ENCODE data around the gene KPTN. TPM values are rescaled to one million over a fixed set of nuclear protein-coding genes. Genes with fewer than 3 reads are reported as not detected.

KPTN gene
- polyA plus RNA-seq, 1 experiment, result 12.1 TPM

DNA sequence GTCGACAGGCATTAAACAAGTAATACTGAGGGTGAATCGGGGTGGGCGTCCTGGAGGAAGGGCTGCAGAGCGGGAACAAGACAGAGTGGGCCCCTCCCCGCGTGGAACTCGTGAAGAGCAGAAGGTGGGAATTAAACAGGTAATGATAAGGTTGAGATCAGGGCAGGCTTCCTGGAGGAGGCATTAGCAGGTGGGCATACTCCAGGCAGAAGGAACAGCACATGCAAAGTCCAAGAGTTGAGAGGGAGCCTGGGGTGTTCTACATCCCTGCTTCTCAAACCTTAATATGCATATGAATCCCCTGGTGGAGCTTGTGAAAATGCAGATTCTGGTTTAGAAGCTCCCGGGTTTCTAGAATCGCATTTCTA lies 35.7 kb downstream of the KPTN start:
- POLR2A ChIA-PET, result no interaction called here
- TF ChIP-seq, protein P1, sequence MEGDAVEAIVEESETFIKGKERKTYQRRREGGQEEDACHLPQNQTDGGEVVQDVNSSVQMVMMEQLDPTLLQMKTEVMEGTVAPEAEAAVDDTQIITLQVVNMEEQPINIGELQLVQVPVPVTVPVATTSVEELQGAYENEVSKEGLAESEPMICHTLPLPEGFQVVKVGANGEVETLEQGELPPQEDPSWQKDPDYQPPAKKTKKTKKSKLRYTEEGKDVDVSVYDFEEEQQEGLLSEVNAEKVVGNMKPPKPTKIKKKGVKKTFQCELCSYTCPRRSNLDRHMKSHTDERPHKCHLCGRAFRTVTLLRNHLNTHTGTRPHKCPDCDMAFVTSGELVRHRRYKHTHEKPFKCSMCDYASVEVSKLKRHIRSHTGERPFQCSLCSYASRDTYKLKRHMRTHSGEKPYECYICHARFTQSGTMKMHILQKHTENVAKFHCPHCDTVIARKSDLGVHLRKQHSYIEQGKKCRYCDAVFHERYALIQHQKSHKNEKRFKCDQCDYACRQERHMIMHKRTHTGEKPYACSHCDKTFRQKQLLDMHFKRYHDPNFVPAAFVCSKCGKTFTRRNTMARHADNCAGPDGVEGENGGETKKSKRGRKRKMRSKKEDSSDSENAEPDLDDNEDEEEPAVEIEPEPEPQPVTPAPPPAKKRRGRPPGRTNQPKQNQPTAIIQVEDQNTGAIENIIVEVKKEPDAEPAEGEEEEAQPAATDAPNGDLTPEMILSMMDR (IDR thresholded peaks at IDR 0.05; ENCODE audit: insufficient read depth, low read depth, low read length), result no peak
- no peak overlapping the region for H3K4me3 ChIP-seq (ENCODE audit: low read depth, low read length)
- no peaks in the 10 kb centered on the region for H3K36me3 ChIP-seq (ENCODE audit: control insufficient read depth, insufficient read depth, low read length)
- CTCF ChIA-PET, result interaction anchor here (1.0 to 2.1 kb wide), 5 partner anchors 12 to 265 kb away, joined by 3 to 7 read pairs (median 3); partner anchors contain the start of gene KPTN
- no peak for DNase-seq (ENCODE audit: low read depth)
- peaks cover 45% of the 10 kb centered on the region for H3K27me3 ChIP-seq (ENCODE audit: control insufficient read depth, insufficient read depth, low read length)

- ChIA-PET POLR2A (no interaction called here), CTCF (interaction anchor here (0.9 to 2.1 kb wide), 8 partner anchors 10 to 295 kb away, joined by 3 to 7 read pairs (median 3); partner anchors contain the start of gene KPTN)
- no peaks in the 10 kb centered on the region for H3K36me3 ChIP-seq (ENCODE audit: control insufficient read depth, insufficient read depth, low read length)
- no peak overlapping the region; the same call in 1 of the 2 replicates for H3K4me3 ChIP-seq (ENCODE audit: low read depth, low read length)
- H3K27me3 ChIP-seq (ENCODE audit: control insufficient read depth, insufficient read depth, low read length), result peaks cover 48% of the 10 kb centered on the region
- TF ChIP-seq, protein P1 (IDR thresholded peaks at IDR 0.05; ENCODE audit: insufficient read depth, low read depth, low read length), result no peak
- no peak for DNase-seq (ENCODE audit: low read depth)
Measured at GRCh38 chr19:47447470-47448359, 36.3 kb downstream of the KPTN start.

- H3K27me3 ChIP-seq (ENCODE audit: control insufficient read depth, insufficient read depth, low read length), result peaks cover 50% of the 10 kb centered on the region
- no peak overlapping the region for H3K4me3 ChIP-seq (ENCODE audit: low read depth, low read length)
- TF ChIP-seq, protein P1 (IDR thresholded peaks at IDR 0.05; ENCODE audit: insufficient read depth, low read depth, low read length), result no peak
- no peak for DNase-seq (ENCODE audit: low read depth)
- H3K36me3 ChIP-seq (ENCODE audit: control insufficient read depth, insufficient read depth, low read length), result no peaks in the 10 kb centered on the region
- CTCF ChIA-PET, result interaction anchor here (0.9 to 2.1 kb wide), 6 partner anchors 9 to 296 kb away, joined by 3 to 8 read pairs (median 4); partner anchors contain the start of gene KPTN
- POLR2A ChIA-PET, result interaction anchor here (0.5 kb wide), 1 partner anchor 173 kb away, joined by 3 read pairs; no protein-coding TSS in a partner anchor
Measured at GRCh38 chr19:47446534-47447469, 37.2 kb downstream of the KPTN start.

DNA sequence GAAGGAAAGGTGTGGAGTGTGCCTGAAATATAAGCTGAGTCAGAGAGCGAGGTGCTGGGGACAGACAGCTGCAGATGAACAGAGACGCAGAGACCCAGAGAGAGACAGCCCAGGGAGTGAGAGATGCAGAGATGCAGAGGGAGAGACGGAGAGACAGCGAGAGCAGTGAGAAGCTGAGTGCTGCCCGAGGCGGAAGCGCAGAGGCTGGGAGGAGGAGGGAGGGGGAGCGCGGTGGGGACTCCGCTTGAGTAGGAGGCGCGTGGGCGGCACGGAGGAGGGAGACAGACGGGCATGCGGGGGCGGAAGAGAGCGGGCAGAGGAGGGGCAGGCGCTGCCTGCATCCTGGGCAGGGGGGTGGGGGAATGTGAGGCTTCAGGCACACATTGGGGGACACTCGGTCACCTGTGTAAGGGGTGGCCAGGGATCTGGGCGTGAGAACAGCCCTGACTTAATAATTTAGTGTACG lies 38.0 kb downstream of the KPTN start:
- ChIA-PET CTCF (interaction anchor here (1.7 kb wide), 1 partner anchor 261 kb away, joined by 8 read pairs; no protein-coding TSS in a partner anchor), POLR2A (no interaction called here)
- H3K4me3 ChIP-seq (ENCODE audit: low read depth, low read length), result no peak overlapping the region
- DNase-seq (ENCODE audit: low read depth), result no peak
- peaks cover 50% of the 10 kb centered on the region for H3K27me3 ChIP-seq (ENCODE audit: control insufficient read depth, insufficient read depth, low read length)
- no peaks in the 10 kb centered on the region for H3K36me3 ChIP-seq (ENCODE audit: control insufficient read depth, insufficient read depth, low read length)
- TF ChIP-seq, protein P1 (IDR thresholded peaks at IDR 0.05; ENCODE audit: insufficient read depth, low read depth, low read length), result no peak
